Aorta (tissue), 5 donors: ENCODE measurements around the gene NF1. TPM values are rescaled to one million over a fixed set of nuclear protein-coding genes. Genes with fewer than 3 reads are reported as not detected.
A peak's percentile ranks its signal among the peaks of the same experiment; 100 is the strongest.

Experiments used
- ATAC-seq: fragments of 200-7000 bp; cut with Tn5 transposase; one replicate; pipeline ENCODE4 v1.9.1; 2022; ENCODE audit warnings: moderate library complexity; ENCODE audit not compliant: low FRiP score
- DNase-seq, 2 donors: peaks; one replicate each; pipeline ENCODE4 v3.0.0-alpha.2; 2020
- H3K27ac ChIP-seq, 2 donors: one replicate each; pipeline ENCODE4 v1.5.1; 2013; ENCODE audit warnings: low read length in 2 of 2, mild to moderate bottlenecking in 2 of 2, moderate library complexity in 2 of 2, control low read depth in 1 of 2, inconsistent platforms in 1 of 2, low read depth in 1 of 2
- H3K27me3 ChIP-seq, 2 donors: one replicate each; pipeline ENCODE4 v1.6.1; 2013; ENCODE audit warnings: control low read depth in 1 of 2, low read length in 1 of 2, mild to moderate bottlenecking in 1 of 2, moderate library complexity in 1 of 2; ENCODE audit not compliant: insufficient read depth in 2 of 2, control insufficient read depth in 1 of 2
- H3K36me3 ChIP-seq, 2 donors: one replicate each; pipeline ENCODE4 v1.6.1; 2013; ENCODE audit warnings: control low read depth in 1 of 2, low read length in 1 of 2, mild to moderate bottlenecking in 1 of 2; ENCODE audit not compliant: insufficient read depth in 2 of 2, control insufficient read depth in 1 of 2
- H3K4me1 ChIP-seq, 2 donors: one replicate each; pipeline ENCODE4 v1.6.1; 2013; ENCODE audit warnings: low read length in 2 of 2, control low read depth in 1 of 2, mild to moderate bottlenecking in 1 of 2, moderate library complexity in 1 of 2; ENCODE audit not compliant: insufficient read depth in 2 of 2, control insufficient read depth in 1 of 2
- H3K4me3 ChIP-seq, 2 donors: one replicate each; pipeline ENCODE4 v1.5.1; 2013; ENCODE audit warnings: low read length in 2 of 2, control low read depth in 1 of 2, mild to moderate bottlenecking in 1 of 2
- H3K9me3 ChIP-seq: one replicate; pipeline ENCODE4 v1.6.1; 2013; ENCODE audit warnings: mild to moderate bottlenecking, low read length; ENCODE audit not compliant: control insufficient read depth
- WGBS, 2 donors: extraction: QIAGEN DNeasy Blood & Tissue Kit; methylation state at CpG; one replicate each; pipeline ENCODE4 v1.1.7; 2013; 5-methylcytosine and 5-hydroxymethylcytosine counted together
- intact Hi-C, 2 donors: fragments of 100-400 bp; cut with DNase I; formaldehyde crosslinking; loops; one replicate each; pipeline versions ENCODE4 v1.14.2 to v1.15.0; 2022
- polyA plus RNA-seq, 2 donors: library from polyadenylated mRNA; stranded (reverse); fragments of 200-250 nt; gene quantifications; one replicate each; pipeline ENCODE4 v1.2.3, GENCODE V29; 2013
- total RNA-seq, 2 donors: library from RNA; stranded (reverse); fragmentation: NEBNext Ultra II Directional; extraction: Animal tissue kit (Norgen Biotek cat#: 25700); gene quantifications; one replicate each; pipeline ENCODE4 v1.2.1, GENCODE V29; 2021
- donor health status: healthy with polysubstance abuse.
- donor health status: Bipolar disorder and iron deficiency.
- donor health status: DM: no; HTN: no; CAD: no.
- donor health status: DM: no; HTN: no; CAD: no.
- donor health status: DM: yes; HTN: yes; CAD: no.

The NF1 gene
- total and polyA plus RNA-seq, 4 donors = 4.1 to 93.9 (median 45.0) TPM

GRCh38 chr17:31389657-31390381 is 295.0 kb downstream of the NF1 start:
- 63 to 65% methylated on average over 22 of the region's 22 CpGs for WGBS, 2 donors
- no peak for DNase-seq
- Histone ChIP-seq H3K9me3 (no peaks in the 10 kb centered on the region), H3K36me3 (no peaks in the 10 kb centered on the region), H3K4me3 (no peak overlapping the region), H3K4me1 (no peaks in the 10 kb centered on the region), H3K27me3 (no peaks in the 10 kb centered on the region), H3K27ac (no peak overlapping the region)
- intact Hi-C loops = no loop called here
- no peak for ATAC-seq

DNA sequence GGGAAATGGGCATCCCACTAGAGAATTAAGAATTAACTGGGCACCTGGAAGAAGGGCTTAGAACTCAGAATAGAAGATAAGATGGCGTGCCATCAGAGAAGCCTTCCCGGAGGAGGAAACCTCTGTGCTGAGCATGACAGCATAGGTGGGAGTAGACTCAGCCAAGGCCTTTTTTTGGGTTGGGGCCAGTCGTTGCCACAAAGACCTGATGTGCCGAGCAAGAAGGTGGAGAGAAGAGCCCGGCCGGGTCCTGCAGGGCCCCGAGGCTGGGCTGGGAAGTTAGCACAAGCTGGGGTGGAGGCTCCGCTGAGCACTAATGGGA is 295.6 kb downstream of the NF1 start:
- ATAC-seq (no peak), DNase-seq (no peak)
- intact Hi-C loops = no loop called here
- Histone ChIP-seq H3K4me1 (no peaks in the 10 kb centered on the region), H3K27me3 (no peaks in the 10 kb centered on the region), H3K27ac (no peak overlapping the region), H3K36me3 (no peaks in the 10 kb centered on the region), H3K9me3 (no peaks in the 10 kb centered on the region), H3K4me3 (no peak overlapping the region)
- 75 to 78% methylated on average over 8 of the region's 8 CpGs for WGBS, 2 donors

DNA sequence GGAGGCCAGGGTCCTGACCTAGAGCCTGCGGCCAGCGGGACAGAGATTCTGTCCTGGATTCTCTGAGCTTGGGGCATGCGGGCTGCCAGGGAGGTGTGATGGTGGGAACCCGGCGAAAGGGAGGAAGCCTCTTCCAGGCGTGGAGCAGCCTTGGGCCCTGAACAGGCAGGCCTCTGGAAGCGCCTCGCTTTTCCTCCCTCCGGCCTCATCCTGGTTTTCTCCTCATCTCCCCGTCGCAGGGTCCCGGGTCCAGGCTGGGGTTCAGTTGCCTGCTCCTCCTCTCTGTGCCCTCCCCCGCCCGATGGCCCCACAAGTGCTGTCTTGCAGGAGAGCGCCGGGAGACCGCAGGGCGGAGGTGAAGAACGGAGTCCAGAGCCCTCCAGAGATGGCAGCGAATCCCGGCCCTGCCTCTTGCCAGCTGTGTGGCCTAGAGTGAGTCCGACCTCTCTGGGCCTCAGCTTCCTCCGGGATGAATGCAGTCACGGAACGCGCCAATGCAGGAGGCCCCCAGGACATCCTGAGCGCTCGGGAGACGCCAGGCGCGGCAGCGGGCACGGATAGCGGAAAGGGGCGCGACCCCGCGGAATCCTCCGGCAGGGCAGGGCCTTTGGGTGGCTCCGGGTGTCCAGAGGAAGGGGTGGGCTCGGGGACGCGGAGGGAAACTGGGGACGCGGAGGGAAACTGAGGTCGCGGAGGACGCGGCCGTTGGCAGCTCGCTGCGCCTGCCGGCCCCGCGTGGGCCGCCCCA is 296.1 kb downstream of the NF1 start:
- Histone ChIP-seq H3K27ac (no peak overlapping the region), H3K36me3 (no peaks in the 10 kb centered on the region), H3K4me1 (no peaks in the 10 kb centered on the region), H3K9me3 (no peaks in the 10 kb centered on the region), H3K27me3 (no peaks in the 10 kb centered on the region), H3K4me3 (peak overlapping the region; percentile 13 to 73)
- WGBS, 2 donors = 9 to 11% methylated on average over 37 to 56 of the region's 56 CpGs
- ATAC-seq (peak; percentile 27), DNase-seq (peak in 1 of 2 donors; percentile 74)
- intact Hi-C loops = no loop called here

DNA sequence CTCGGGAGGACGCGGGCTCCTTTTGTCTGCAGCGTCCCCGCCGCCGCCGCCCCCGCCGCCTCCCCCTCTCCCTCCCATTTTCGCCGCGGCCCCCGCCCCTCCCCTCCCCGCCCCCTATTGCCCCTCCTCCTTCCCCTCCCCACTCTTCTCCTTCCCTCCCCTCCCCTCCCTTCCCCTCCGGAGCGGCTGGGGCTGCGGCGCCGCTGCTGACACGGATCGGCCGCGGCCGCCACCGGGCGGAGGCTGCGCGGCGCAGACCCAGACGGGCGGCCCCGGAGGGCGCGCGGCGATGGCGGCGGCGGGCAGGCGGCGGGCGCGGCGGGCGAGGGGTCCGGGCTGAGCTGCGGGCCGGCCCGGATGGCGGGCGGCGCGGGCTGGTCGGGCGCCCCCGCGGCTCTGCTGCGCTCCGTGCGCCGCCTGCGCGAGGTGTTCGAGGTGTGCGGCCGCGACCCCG is 296.7 kb downstream of the NF1 start, which contains the start of gene RAB11FIP4:
Gene RAB11FIP4, plus strand, starts transcription at position 180 of the 454 bp plus-strand sequence. Its CDS starts 178 bp downstream, at position 358.
- Histone ChIP-seq H3K27ac (no peak within 1 kb of the TSS), H3K4me1 (no peaks in the 10 kb centered on the region), H3K9me3 (no peaks in the 10 kb centered on the region), H3K4me3 (peak within 1 kb of the TSS; percentile 13 to 73), H3K27me3 (no peaks in the 10 kb centered on the region), H3K36me3 (no peaks in the 10 kb centered on the region)
- ATAC-seq = no peak
- intact Hi-C loops = no loop called here
- peak in 1 of 2 donors; percentile 55 for DNase-seq
- WGBS, 2 donors = 0 to 1% methylated on average over 33 to 67 of the region's 69 CpGs

- Histone ChIP-seq H3K27ac (no peak overlapping the region), H3K27me3 (no peaks in the 10 kb centered on the region), H3K4me1 (no peaks in the 10 kb centered on the region), H3K9me3 (no peaks in the 10 kb centered on the region), H3K4me3 (peak overlapping the region; percentile 13 to 73), H3K36me3 (no peaks in the 10 kb centered on the region)
- DNase-seq = peak in 1 of 2 donors; percentile 69
- WGBS, 2 donors = 17 to 20% methylated on average over 37 to 52 of the region's 52 CpGs
- ATAC-seq = no peak
- intact Hi-C loops = no loop called here
Measured at GRCh38 chr17:31392002-31392855, 297.5 kb downstream of the NF1 start.

GRCh38 chr17:31392856-31393748 is 298.3 kb downstream of the NF1 start:
- H3K36me3 ChIP-seq = no peaks in the 10 kb centered on the region

DNA sequence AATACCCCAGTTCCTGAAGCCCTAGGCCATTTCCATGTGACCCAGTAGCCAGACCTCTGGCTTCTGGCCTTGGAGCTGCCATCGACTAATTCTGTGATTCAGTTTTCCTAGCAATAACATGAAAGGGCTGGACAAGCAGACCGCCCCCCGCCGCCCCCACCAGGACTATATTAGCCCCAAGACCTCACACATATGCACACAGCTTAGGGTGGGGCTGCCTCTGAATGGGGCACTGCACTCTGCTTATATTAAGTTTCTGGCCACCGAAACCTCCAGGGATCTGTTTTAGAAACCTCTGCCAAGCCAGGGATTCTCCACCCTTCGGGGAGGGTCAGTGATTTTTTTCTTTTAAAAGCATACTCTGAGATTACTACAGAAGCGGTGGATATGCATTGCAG is 299.0 kb downstream of the NF1 start:
- Histone ChIP-seq H3K4me3 (no peak overlapping the region), H3K4me1 (no peaks in the 10 kb centered on the region), H3K36me3 (no peaks in the 10 kb centered on the region), H3K9me3 (no peaks in the 10 kb centered on the region), H3K27ac (no peak overlapping the region), H3K27me3 (no peaks in the 10 kb centered on the region)
- peak in 1 of 2 donors; percentile 72 for DNase-seq
- ATAC-seq = no peak
- 82 to 88% methylated on average over 7 of the region's 7 CpGs for WGBS, 2 donors
- intact Hi-C loops = no loop called here

More at GRCh38 chr17:31392856-31393748, 298.3 kb downstream of the NF1 start:
- ATAC-seq = no peak
- Histone ChIP-seq H3K27me3 (no peaks in the 10 kb centered on the region), H3K4me1 (no peaks in the 10 kb centered on the region), H3K4me3 (no peak overlapping the region), H3K27ac (no peak overlapping the region), H3K9me3 (no peaks in the 10 kb centered on the region)
- WGBS, 2 donors = 73 to 76% methylated on average over 17 of the region's 17 CpGs
- intact Hi-C loops = no loop called here
- peak in 1 of 2 donors; percentile 72 for DNase-seq

GRCh38 chr17:31394544-31394943 is 299.8 kb downstream of the NF1 start:
- Histone ChIP-seq H3K9me3 (no peaks in the 10 kb centered on the region), H3K4me3 (no peak overlapping the region), H3K27me3 (no peaks in the 10 kb centered on the region), H3K27ac (no peak overlapping the region), H3K4me1 (no peaks in the 10 kb centered on the region), H3K36me3 (no peaks in the 10 kb centered on the region)
- intact Hi-C loops = no loop called here
- ATAC-seq = no peak
- WGBS, 2 donors = 9 to 12% methylated on average over 10 to 11 of the region's 11 CpGs
- peak; percentile 78 to 84 for DNase-seq
